ENCODE results near the gene C8G. TPM values are rescaled to one million over a fixed set of nuclear protein-coding genes. Genes with fewer than 3 reads are reported as not detected.

Gene C8G
- total RNA-seq, 1 experiment from 2014 or later: not detected

DNA sequence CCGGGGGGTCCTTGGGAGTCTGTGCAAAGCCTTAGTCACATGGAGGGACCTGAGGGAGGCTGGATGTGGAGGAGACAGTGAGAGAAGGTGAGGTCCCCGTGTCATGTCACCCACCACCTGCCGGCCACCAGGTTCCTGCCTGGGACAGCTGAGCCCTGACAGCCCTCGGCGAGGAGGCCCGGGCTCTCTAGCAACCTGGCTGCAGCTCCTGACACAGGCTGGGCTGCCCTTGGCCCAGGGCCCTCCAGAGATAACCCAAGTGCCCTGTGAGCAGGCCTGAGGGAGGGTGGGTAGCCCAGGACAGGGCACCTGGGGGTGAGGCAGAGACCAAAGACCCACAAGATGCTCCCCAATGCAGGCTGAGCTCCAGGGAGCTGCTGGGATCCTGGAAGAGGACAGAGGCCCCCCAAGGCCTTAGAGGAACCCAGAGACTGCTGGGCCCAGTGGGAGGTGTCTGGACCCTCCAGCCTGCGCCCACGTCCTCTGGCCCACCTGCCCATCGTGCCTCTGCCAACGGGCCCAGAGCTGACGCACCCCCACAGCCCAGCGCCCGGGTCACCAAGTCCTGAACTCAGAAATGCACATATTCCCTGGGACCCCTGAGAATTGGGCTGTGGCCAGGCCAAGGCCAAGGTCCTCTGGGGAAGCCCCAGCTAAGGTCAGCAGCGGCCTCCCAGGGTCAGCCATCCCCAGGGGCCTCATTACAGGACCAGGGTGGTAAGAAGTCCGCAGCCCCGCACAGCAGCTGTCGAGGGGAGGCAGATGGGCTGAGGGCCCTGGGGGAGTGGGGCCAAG lies 23.5 kb downstream of the C8G start:
- DNase-seq (ENCODE audit: low read depth): no peak

DNA sequence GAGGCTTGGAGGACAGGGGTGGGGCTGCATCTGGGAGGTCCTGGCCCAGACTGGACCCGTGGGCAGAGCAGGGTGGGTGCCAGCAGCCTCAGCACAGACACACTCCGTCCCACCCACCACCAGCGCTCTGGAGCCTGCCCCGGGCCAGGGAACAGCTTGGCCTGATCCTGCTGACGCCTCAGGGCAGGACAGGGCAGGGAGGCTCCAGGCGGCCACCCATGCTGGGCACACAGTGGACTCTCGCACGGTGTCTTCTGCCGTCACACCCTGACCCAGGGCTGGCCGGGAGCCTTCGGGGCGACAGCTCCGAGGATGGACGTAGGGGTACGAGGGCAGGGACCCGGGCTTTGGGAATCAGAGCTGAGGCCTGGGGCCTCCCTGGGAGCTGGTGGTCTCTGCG lies 24.1 kb downstream of the C8G start:
- DNase-seq (ENCODE audit: low read depth): no peak

DNA sequence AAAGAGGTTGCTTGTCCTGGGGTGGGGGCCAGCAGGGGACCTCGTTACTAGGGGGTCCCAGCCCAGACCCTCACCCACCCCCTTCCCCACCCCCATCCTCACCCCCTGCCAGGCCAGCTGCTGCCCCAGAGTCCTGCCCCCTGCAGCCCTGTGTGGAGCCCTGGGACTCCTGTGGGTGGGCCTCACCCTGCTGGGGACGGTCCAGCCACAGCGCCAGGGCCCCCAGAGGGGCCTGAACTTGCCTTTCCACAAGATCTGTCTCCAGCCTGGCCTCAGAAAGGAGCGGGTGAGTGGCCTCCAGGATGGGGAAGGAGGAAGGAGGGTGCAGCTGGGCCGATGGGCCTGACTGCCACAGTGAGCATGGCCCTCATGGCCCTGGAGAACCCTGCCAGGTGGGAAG lies 24.7 kb downstream of the C8G start:
- DNase-seq (ENCODE audit: low read depth): no peak

DNA sequence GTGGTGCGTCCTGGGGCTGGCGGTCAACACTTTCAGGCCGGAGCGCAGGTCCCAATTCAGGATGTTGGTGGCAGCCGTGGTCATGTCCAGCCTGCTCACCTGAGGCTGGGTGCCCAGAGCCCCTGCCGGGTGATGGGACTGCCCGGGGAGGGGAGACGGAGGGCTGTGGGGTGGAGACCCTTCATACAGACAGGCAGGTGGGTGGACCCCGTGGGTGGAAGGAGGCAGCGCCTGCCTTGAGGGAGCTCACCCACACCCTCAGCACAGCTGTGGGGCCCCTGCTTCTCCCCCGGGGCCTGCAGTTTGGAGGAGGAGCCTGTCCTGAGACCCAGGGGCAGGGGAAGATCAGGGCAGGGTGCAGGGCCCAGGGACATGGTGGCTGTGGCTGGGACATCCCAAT lies 25.3 kb downstream of the C8G start:
- DNase-seq (ENCODE audit: low read depth): no peak

DNA sequence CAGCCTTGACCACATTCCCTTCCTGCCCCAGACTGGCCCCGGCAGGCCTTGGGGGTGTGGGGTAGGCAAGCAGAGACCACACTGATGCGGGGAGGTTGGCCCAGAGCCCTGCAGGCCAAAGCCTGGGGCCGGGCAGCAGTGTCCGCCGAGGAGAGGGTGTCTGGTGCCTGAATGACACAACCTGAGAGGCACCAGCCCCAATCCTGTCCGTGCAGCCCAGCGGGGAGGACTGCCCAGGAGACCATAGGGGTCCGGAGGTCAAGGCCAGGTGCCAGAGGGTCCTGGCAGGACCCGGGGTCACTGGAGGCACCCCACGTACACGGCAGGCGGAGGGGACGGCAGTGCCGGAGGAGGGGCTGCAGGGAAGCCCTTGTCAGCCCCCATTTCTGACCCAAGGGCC lies 26.7 kb downstream of the C8G start:
- no peak for DNase-seq (ENCODE audit: low read depth)

DNA sequence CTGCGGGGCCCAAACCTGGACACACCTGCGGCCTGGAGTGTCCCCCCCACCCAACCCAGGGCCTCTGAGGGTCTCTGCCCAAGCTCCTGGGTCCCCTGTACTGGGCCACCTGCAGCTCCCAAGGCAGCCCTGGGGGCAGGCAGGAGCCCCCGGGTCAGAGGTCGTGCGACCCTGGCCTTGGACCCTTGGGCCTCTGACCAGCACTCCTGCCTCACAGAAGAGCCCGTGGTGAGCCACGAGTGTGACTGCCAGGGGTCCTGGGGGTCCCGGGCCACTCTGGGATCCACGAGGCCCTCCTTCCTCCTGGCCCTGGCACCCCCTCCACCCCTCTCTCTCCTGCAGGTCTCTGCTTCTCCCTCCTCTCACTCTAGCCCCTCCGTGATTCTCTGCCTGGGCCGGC lies 27.3 kb downstream of the C8G start:
- no peak for DNase-seq (ENCODE audit: low read depth)

DNA sequence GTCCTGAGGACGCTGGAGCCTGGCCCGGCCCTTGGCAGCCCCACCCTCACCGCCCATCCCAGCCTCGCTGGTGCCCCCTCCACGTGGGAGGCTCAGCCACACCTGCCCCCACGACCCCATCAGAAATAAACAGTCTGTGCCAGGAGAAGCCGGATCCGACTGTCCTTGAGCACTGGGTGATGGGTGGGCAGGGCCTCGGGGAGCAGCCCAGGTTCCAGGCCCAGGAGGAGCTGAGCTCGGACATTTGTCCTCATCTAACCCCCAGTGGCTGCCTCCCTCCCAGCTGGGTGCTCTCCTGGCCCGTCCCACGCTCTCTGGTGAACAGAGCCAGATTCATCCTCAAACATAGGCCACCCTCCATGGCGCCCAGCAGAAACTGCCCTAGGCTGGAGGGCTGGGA lies 27.7 kb downstream of the C8G start:
- no peak for DNase-seq (ENCODE audit: low read depth)

DNA sequence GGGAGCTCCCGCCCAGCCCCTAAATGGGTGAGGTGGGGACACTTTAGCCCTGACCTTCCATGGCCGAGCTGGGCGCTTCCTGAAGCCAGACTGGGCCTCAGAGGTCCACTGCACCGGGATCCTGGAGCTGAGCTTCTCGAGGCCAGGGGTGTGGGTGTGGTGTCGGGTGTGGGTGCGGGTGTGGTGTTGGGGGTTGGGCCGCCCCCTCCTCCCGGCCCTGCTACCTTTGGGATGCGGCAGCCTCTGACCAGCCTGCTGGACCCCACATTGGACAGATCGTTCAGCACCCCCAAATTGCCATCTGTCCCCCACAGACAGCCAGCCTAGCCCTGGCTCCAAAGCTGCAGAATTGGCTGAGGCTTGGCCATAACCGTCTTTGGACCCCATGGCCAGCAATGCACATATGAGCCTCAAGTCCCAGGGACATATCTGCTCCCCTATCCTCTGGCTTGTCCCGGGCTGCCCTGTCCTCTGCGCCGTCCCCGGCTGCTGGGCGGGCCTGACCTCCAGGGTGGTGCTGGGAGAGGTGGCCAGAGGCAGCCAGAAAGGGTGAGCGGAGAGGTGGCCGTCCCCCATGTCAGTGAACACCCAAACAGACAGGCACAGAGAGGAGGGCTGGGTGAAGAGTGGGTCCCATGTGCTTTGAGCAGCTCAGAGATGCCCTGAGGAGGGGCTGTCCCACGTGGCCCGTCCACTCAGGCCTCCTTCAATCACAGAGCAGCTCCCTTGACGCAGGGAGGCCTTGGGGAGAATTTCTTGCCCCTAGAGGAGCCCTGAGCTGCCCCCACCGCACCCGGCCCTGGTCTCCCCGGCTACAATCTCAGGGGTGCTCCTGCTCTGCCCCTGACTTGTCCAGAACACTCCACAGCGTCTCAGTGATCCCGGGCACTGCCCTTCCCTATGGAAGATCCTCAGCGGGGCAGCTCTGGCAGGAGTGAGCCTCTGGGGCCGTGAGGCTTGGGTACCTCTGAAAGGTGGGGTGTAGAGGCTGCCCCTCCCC lies 28.9 kb downstream of the C8G start:
- DNase-seq (ENCODE audit: low read depth): no peak

DNA sequence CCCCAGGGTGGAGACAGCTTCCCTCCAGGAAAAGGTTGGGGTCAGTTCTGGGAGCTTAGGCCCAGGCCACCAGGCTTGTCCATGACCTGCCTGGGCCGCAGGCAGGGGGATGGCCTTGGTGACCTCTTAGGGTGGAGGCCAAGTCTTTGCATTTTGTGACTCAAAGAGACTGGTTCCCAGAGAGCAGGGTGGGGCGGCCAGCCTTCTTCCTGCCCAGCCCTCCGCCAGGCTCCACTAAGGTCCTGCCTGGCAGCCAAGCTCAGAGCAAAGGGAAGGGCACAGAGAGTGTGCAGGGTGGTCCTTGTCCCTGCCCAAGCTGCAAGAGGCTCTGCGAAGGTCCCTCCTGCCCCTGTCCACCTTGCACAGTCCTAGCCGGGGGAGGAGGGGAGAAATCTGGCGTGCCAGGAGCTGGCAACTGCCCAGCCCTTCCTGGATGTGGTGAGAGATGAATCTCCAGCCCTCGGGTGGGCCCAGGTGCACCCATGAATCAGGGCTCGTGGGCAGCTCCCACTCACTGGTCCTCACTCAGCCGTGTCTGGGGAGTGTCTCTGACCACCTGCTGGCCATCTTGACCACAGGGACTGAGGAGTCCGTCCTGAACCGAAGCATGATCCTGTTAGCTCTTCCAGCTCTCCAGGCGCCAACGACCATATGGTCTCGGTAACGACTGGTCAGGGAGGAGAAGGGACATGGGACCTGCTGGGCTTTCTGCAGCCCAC lies 29.9 kb downstream of the C8G start:
- no peak for DNase-seq (ENCODE audit: low read depth)

DNA sequence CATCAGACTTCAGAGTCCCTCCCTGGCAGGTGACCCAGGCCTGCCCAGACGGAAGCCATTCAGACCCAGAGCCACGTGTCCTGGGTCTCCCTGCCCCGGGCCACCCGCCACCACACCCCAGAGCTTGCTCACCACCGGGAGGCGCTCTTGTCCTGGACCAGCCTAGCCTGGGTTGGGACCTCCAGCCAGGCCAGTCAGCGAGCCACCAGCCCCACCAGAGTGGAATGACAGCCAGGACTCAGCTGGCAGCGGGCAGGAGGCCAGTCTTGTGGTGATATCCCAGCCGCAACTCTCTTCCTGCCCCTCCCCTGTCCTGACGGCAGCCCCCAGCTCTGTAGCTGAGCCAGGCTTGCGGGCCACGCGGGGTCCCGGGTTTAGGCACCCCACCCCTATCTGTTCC lies 30.6 kb downstream of the C8G start:
- no peak for DNase-seq (ENCODE audit: low read depth)

DNA sequence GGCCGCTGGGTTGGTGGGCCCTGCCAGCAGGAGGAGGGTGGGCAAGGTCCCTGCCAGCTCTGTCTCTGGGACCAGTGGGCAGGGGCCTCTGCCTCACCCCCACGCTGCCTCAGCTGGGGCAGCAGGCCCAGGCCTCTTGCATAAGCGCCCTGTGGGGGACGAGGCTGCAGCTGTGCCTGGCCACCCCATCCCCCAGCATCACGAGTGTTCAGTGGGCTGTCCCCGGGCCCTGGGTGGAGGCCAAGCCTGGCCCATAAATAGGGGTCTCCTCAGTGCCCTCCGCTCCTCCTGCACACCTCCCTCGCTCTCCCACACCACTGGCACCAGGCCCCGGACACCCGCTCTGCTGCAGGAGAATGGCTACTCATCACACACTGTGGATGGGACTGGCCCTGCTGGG lies 32.2 kb downstream of the C8G start, which contains the start of gene PTGDS:
TSS of gene PTGDS (plus strand) at position 282 of the 400 bp plus-strand sequence. CDS start at position 357, 75 bp downstream.
- DNase-seq (ENCODE audit: low read depth): no peak

DNA sequence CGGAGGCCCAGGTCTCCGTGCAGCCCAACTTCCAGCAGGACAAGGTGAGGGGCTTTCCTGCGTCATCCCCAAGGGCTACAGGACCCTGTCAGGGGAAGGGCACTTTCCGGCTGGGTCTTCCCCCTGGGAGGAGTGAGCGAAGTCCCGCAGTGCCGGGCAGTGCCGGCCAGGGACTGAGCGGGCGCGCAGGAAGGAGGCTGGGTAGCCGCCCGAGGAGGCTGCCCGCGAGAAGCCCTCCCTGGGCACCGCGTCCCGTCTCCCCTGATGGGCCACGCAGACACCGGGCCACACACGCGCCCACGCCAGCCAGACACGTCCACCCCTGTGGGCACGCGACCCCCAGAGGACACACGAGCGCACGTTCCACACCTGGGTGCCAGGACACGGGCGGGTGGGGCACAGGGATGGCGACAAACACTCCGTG lies 32.6 kb downstream of the C8G start:
- DNase-seq (ENCODE audit: low read depth): no peak

DNA sequence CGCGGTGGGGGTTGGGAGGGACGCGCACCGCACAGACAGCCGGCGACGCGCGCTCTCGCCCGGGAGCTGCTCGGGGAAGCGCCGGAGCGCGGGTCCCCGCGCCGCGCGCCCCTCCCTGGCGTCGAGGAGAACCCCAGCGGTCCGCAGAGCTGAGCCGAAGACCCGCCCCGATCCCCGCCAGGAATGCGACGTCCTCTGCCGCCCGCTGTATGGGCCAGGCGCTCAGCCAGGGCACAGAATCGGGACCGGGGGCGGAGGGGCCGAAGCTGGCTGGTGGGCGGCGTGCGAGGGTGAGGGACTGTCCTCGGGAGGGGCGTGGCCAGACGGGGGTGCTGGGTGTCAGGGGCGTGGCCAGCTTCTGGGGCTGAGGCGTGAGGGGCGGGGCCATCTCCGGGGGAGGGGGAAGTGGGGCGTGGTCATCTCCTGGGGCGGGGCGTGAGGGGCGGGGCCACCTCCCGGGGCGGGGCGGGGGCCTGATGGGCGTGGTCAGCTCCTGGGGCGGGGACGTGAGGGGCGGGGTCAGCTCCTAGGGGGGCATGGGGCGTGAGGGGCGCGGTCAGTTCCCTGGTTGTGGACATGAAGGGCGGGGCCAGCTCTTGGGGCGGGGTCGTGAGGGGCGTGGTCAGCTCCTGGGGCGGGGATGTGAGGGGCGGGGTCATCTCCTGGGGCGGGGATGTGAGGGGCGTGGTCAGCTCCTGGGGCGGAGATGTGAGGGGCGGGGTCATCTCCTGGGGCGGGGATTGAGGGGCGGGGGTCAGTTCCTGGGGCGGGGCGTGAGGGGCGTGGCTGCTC lies 33.2 kb downstream of the C8G start:
- no peak for DNase-seq (ENCODE audit: low read depth)

DNA sequence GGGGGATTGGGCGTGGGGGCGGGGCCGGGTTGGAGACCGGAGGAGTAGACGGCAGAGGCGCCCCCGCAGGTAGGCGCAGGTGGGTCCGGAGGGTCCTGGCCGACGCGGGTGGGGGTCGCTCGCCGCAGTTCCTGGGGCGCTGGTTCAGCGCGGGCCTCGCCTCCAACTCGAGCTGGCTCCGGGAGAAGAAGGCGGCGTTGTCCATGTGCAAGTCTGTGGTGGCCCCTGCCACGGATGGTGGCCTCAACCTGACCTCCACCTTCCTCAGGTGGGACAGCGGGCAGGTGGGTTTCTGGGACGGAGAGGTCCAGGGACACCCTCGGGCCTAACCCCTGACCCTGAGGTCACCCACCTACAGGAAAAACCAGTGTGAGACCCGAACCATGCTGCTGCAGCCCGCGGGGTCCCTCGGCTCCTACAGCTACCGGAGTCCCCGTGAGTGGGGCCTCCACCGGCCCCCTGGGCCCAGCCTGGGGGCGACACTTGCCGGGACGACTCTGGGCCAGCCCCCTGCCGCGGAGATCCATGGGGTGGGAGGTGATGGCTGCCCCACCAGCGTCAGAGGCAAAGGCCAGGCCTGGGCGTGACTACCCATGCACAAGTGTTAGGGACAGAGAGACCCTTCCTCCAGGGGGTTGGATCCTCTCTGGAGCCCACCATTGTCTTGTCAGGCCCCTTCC lies 34.0 kb downstream of the C8G start:
- DNase-seq (ENCODE audit: low read depth): no peak

DNA sequence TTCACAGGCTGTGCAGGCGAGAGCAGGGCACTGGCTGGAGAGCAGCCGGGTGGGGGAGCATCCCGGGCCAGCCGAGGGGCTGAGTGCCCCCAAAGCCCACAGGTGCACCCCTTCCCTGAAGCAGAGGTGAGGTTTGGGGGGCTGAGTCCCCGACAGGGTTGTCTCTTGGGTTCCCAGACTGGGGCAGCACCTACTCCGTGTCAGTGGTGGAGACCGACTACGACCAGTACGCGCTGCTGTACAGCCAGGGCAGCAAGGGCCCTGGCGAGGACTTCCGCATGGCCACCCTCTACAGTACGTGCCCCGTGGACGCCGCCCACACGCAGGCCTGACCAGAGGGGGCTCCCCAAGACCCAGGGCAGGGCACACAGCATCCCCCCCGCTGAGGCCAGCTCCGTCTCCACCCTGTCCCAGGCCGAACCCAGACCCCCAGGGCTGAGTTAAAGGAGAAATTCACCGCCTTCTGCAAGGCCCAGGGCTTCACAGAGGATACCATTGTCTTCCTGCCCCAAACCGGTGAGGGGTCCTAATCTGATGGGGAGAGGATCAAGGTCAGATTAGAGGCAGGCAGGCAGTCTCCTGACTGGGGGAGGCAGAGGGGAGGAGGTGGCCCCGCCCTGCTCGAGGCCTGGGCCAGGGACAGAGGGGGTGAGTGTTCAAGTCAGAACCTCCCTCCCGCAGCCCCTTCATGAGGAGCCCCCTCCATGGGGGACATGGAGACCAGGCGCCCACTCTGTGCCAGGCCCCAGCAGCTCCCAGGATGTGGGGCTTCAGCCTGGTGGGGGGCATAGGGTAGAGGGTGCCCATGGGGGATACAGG lies 34.9 kb downstream of the C8G start:
- DNase-seq (ENCODE audit: low read depth): no peak

DNA sequence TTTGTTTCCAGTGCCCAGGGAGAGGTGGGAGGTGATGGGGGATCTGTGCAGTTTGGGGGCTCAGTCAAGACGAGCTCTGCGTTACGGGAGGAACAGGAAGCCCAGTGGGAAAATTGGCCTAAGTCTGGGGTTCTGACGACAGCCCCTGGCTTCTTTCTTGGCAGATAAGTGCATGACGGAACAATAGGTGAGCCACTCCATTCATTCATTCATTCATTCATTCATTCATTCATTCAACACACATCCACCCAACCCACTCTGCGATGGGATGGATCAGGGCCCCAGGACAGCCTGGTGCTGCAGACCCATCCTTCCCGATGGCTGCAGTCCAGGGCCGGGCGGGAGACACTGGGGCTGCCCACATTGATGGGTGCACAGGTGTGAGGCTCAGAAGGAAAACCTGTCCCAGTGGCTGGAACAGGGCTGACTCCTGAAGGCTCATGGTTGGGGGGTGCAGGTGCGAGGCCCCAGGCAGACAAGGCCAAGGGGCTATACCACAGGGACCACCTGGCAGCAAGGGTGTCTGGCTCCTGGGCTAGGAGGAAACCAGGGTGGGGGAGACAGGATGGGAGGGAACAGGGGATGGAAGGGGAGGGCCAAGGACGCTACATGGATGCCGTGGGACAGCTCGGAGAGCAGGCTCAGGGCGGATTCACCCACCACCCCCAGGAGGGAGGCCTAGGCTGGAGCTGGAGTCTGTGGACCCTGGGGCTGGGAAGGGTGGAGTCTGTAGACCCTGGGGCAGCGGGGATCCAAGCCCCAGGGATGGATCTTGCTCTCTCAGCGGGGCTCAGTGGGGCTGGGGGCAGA lies 35.8 kb downstream of the C8G start:
- no peak for DNase-seq (ENCODE audit: low read depth)

DNA sequence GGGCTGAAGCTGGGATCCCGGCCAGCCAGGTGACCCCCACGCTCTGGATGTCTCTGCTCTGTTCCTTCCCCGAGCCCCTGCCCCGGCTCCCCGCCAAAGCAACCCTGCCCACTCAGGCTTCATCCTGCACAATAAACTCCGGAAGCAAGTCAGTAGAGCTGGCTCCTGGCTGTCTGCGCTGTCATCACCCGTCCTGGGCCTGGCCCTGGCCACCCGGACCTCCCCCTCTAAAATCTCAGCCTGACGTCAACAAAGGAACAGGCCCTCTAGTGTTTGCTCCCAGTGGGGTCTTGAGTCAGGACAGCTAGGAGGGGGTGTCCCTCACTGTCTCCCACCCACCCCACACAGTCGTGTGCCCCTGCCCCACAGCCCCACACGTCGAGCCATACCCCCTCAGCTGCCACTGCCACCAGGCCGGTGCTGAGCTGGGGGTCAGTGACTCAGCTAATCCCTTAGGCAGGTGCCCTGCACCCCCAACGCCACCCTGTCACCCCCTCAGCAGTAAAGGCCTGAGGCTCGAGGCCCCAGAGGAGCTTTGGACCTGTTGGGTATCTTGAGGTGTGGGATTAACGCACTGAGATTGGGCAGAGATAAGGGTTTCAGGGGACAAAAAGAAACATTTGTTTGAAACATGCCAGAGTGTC lies 36.7 kb downstream of the C8G start:
- DNase-seq (ENCODE audit: low read depth): no peak
